Keratinocyte (primary cell): ENCODE results near the gene TNFRSF19. TPM values are rescaled to one million over a fixed set of nuclear protein-coding genes. Genes with fewer than 3 reads are reported as not detected.

ENCODE experiments used
- DNase-seq: peaks from one replicate; pipeline ENCODE4 v3.0.0-alpha.2; 2011; ENCODE audit warnings: low read depth, missing footprints, low spot score
- FAIRE-seq: peaks from 2 replicates; lab custom pipeline; 2011; peaks lifted over from hg19 to GRCh38; lab: Jason Lieb, UNC
- H2AFZ ChIP-seq: 2 replicates; pipeline ENCODE4 v1.6.0; 2012; ENCODE audit warnings: low read length, control low read depth, inconsistent platforms; ENCODE audit not compliant: control insufficient read depth
- H3K27ac ChIP-seq: 2 replicates; pipeline ENCODE4 v1.5.1; 2011; ENCODE audit warnings: low read length; ENCODE audit not compliant: control insufficient read depth, insufficient read depth
- H3K27me3 ChIP-seq: 3 replicates; pipeline ENCODE4 v1.6.0; 2011; ENCODE audit warnings: low read length; ENCODE audit not compliant: control insufficient read depth, insufficient read depth; ENCODE audit errors: extremely low read depth
- H3K36me3 ChIP-seq, 2 experiments: 2 replicates in 1 of 2; 3 replicates in 1 of 2; pipeline ENCODE4 v1.5.1; 2011; ENCODE audit warnings: low read length in 2 of 2, mild to moderate bottlenecking in 1 of 2; ENCODE audit not compliant: control insufficient read depth in 2 of 2, insufficient read depth in 2 of 2; ENCODE audit errors: extremely low read depth in 1 of 2
- H3K4me1 ChIP-seq: 3 replicates; pipeline ENCODE4 v1.5.1; 2011; ENCODE audit warnings: low read length; ENCODE audit not compliant: control insufficient read depth, insufficient read depth; ENCODE audit errors: extremely low read depth
- H3K4me2 ChIP-seq: 3 replicates; pipeline ENCODE4 v1.6.0; 2011; ENCODE audit warnings: low read depth, low read length; ENCODE audit not compliant: control insufficient read depth, insufficient read depth; ENCODE audit errors: extremely low read depth
- H3K4me3 ChIP-seq, 3 experiments: fragments of 200-600 bp in 1 of 3; sonication (generic) in 1 of 3; 2 replicates in 2 of 3; 3 replicates in 1 of 3; pipeline ENCODE4 v1.5.1; 2011 to 2016; ENCODE audit warnings: low read length in 3 of 3, mild to moderate bottlenecking in 3 of 3, control low read depth in 2 of 3, inconsistent platforms in 1 of 3, low read depth in 1 of 3, mixed read lengths in 1 of 3, mixed run types in 1 of 3, moderate library complexity in 1 of 3; ENCODE audit not compliant: control insufficient read depth in 2 of 3, insufficient read depth in 2 of 3; ENCODE audit errors: extremely low read depth in 1 of 3
- H3K79me2 ChIP-seq: 2 replicates; pipeline ENCODE4 v1.6.0; 2012; ENCODE audit warnings: low read length; ENCODE audit not compliant: control insufficient read depth, insufficient read depth
- H3K9ac ChIP-seq: 3 replicates; pipeline ENCODE4 v1.6.0; 2011; ENCODE audit warnings: low read length; ENCODE audit not compliant: control insufficient read depth, insufficient read depth; ENCODE audit errors: extremely low read depth
- H3K9me1 ChIP-seq: 3 replicates; pipeline ENCODE4 v1.6.0; 2011; ENCODE audit warnings: low read length; ENCODE audit not compliant: control insufficient read depth, insufficient read depth; ENCODE audit errors: extremely low read depth
- H3K9me3 ChIP-seq: 2 replicates; pipeline ENCODE4 v1.5.1; 2012; ENCODE audit warnings: low read depth, low read length; ENCODE audit not compliant: control insufficient read depth
- H4K20me1 ChIP-seq: 3 replicates; pipeline ENCODE4 v1.6.0; 2011; ENCODE audit warnings: low read length; ENCODE audit not compliant: control insufficient read depth, insufficient read depth; ENCODE audit errors: extremely low read depth
- EZH2 ChIP-seq: IDR thresholded peaks from one replicate; pipeline ENCODE4 v1.6.1; 2012; ENCODE audit warnings: inconsistent platforms, mild to moderate bottlenecking, low read length, moderate library complexity
- dilution Hi-C: fragments of 300-500 bp; cut with MboI; formaldehyde crosslinking; loops from one replicate; pipeline ENCODE4 v1.7.0; 2020; ENCODE audit warnings: low sequenced_read_pairs; ENCODE audit not compliant: extremely low pct_ligation_motif_present
- polyA plus RNA-seq, 5 experiments: library from polyadenylated mRNA; depleted of rRNA in 3 of 5; stranded (reverse) in 3 of 5; stranded (forward) in 1 of 5; unstranded in 1 of 5; fragments of >200 nt; gene quantifications; 1 replicate in 1 of 5; 2 replicates in 3 of 5; 3 replicates in 1 of 5; pipeline versions ENCODE4 v1.2.1 to v1.2.3, GENCODE V29; 2011 to 2012; ENCODE audit warnings: missing spikeins in 2 of 5, low read depth in 1 of 5, low replicate concordance in 1 of 5
- TF ChIP-seq, protein P1 (sequence below), 3 experiments: IDR thresholded peaks in 1 of 3; conservative IDR thresholded peaks in 1 of 3; optimal IDR thresholded peaks in 1 of 3; 2 replicates in 2 of 3; 3 replicates in 1 of 3; pipeline versions ENCODE3 to v1.5.1; 2011; ENCODE audit warnings: low read length in 3 of 3, mild to moderate bottlenecking in 3 of 3, moderate library complexity in 2 of 3, control low read depth in 1 of 3, inconsistent platforms in 1 of 3; ENCODE audit not compliant: insufficient read depth in 2 of 3; ENCODE audit errors: extremely low read depth in 1 of 3

The TNFRSF19 gene
- polyA plus RNA-seq, 1 donor (not counting 4 experiments of a cell fraction or from before 2014, with no cell fraction given) = 1.8 TPM

GRCh38 chr13:23697772-23698313 is 127.6 kb downstream of the TNFRSF19 start:
- H3K4me1 ChIP-seq = peaks cover 9% of the 10 kb centered on the region
- H4K20me1 ChIP-seq = no peaks in the 10 kb centered on the region
- no peaks in the 10 kb centered on the region for H3K27me3 ChIP-seq
- FAIRE-seq = no peak
- no peak overlapping the region for H3K4me3 ChIP-seq
- no peak overlapping the region for H3K4me2 ChIP-seq
- H3K36me3 ChIP-seq = no peaks in the 10 kb centered on the region
- no peak overlapping the region for H2AFZ ChIP-seq
- H3K9me1 ChIP-seq = no peaks in the 10 kb centered on the region
- H3K27ac ChIP-seq = no peak overlapping the region
- dilution Hi-C loops = no loop called here
- TF ChIP-seq EZH2 = no peak
- TF ChIP-seq, protein P1, sequence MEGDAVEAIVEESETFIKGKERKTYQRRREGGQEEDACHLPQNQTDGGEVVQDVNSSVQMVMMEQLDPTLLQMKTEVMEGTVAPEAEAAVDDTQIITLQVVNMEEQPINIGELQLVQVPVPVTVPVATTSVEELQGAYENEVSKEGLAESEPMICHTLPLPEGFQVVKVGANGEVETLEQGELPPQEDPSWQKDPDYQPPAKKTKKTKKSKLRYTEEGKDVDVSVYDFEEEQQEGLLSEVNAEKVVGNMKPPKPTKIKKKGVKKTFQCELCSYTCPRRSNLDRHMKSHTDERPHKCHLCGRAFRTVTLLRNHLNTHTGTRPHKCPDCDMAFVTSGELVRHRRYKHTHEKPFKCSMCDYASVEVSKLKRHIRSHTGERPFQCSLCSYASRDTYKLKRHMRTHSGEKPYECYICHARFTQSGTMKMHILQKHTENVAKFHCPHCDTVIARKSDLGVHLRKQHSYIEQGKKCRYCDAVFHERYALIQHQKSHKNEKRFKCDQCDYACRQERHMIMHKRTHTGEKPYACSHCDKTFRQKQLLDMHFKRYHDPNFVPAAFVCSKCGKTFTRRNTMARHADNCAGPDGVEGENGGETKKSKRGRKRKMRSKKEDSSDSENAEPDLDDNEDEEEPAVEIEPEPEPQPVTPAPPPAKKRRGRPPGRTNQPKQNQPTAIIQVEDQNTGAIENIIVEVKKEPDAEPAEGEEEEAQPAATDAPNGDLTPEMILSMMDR (optimal IDR thresholded peaks at IDR 0.05 in 1 of 3, IDR thresholded peaks at IDR 0.05 in 1 of 3, conservative IDR thresholded peaks at IDR 0.05 in 1 of 3; ENCODE audit: extremely low read depth in 1 of 3, insufficient read depth in 2 of 3, low read length in 3 of 3) = no peak
- H3K79me2 ChIP-seq = no peaks in the 10 kb centered on the region
- no peak for DNase-seq
- H3K9me3 ChIP-seq = no peaks in the 10 kb centered on the region
- H3K9ac ChIP-seq = no peak overlapping the region

DNA sequence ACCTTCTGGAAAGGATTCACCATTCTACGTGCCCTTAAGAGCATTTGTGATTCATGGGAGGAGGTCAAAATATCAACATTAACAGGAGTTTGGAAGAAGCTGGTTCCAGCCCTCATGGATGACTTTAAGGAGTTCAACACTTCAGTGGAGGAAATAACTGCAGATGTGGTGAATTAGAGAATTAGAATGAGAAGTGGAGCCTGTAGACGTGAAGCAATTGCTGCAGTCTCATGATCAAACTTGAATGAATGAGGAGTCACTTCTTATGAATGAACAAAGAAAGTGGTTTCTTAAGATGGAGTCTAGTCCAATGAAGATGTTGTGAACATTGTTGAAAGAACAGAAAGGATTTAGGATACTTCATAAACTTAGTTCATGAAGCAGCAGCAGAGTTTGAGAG is 129.1 kb downstream of the TNFRSF19 start:
- no peak for DNase-seq
- dilution Hi-C loops = no loop called here
- Histone ChIP-seq H3K9me1 (no peaks in the 10 kb centered on the region), H3K27me3 (no peaks in the 10 kb centered on the region), H3K4me2 (no peak overlapping the region), H3K4me3 (no peak overlapping the region), H3K27ac (no peak overlapping the region), H3K36me3 (no peaks in the 10 kb centered on the region), H3K79me2 (no peaks in the 10 kb centered on the region), H3K9me3 (no peaks in the 10 kb centered on the region), H3K4me1 (peaks cover 14% of the 10 kb centered on the region), H2AFZ (no peak overlapping the region), H4K20me1 (no peaks in the 10 kb centered on the region), H3K9ac (no peak overlapping the region)
- TF ChIP-seq, protein P1 (optimal IDR thresholded peaks at IDR 0.05 in 1 of 3, IDR thresholded peaks at IDR 0.05 in 1 of 3, conservative IDR thresholded peaks at IDR 0.05 in 1 of 3; ENCODE audit: extremely low read depth in 1 of 3, insufficient read depth in 2 of 3, low read length in 3 of 3) = no peak
- TF ChIP-seq EZH2 = no peak
- FAIRE-seq = no peak
